Panc1 (cell line): ENCODE measurements around the gene BTBD2.

Experiments used
- SIN3A ChIP-seq: IDR thresholded peaks from 2 replicates; pipeline ENCODE4 v1.6.1; 2012; ENCODE audit warnings: low read depth, mild to moderate bottlenecking, low read length, moderate library complexity, borderline replicate concordance; ENCODE audit not compliant: insufficient read depth
- TCF7L2 ChIP-seq: IDR thresholded peaks from 2 replicates; pipeline ENCODE4 v1.6.1; 2011; ENCODE audit warnings: mild to moderate bottlenecking, low read depth, low read length, inconsistent platforms
- TF ChIP-seq, protein P1 (sequence below): fragments of 450-650 bp; IDR thresholded peaks from 2 replicates; pipeline ENCODE4 v1.5.1; 2017; ENCODE audit warnings: mild to moderate bottlenecking

DNA sequence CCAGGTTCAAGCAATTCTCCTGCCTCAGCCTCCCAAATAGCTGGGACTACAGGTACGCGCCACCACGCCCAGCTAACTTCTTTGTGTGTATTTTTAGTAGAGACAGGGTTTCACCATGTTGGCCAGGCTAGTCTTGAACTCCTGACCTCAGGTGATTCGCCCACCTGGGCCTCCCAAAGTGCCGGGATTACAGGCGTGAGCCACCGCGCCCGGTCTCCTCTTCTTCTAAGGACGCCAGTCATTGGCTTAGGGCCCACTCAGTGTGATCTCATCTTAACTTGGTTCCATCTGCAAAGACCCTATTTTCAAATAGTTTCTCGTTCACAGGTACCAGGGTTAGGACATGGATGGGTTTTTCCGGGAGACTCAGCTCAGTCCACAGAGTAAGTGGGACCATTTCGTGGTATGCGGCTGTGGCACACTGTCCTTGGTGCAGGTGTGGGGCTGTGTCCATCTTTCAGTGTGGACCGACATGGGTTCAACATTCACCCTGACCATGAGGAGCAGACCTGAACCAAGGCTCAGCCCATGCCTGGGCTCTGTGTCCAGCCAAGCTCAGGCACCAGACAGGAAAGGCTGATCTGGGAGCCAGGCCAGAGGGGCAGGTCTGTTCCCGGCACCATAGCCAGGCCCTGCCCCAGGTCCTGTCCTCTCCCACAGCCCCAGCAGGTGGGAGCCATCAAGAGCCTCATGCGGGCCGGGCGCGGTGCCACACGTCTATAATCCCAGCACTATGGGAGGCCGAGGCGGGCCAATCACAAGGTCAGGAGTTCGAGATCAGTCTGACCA, 38.3 kb upstream of the BTBD2 start:
- no peak for TF ChIP-seq TCF7L2
- TF ChIP-seq, protein P1, sequence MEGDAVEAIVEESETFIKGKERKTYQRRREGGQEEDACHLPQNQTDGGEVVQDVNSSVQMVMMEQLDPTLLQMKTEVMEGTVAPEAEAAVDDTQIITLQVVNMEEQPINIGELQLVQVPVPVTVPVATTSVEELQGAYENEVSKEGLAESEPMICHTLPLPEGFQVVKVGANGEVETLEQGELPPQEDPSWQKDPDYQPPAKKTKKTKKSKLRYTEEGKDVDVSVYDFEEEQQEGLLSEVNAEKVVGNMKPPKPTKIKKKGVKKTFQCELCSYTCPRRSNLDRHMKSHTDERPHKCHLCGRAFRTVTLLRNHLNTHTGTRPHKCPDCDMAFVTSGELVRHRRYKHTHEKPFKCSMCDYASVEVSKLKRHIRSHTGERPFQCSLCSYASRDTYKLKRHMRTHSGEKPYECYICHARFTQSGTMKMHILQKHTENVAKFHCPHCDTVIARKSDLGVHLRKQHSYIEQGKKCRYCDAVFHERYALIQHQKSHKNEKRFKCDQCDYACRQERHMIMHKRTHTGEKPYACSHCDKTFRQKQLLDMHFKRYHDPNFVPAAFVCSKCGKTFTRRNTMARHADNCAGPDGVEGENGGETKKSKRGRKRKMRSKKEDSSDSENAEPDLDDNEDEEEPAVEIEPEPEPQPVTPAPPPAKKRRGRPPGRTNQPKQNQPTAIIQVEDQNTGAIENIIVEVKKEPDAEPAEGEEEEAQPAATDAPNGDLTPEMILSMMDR: no peak
- TF ChIP-seq SIN3A: no peak
